ENCODE results near the gene TXLNA.

Gene TXLNA

GRCh38 chr1:32184650-32185049, 5.2 kb downstream of the TXLNA start:
- Histone ChIP-seq H3K9ac (ENCODE audit: low read length) (no peak overlapping the region), H3K9me3 (ENCODE audit: insufficient read depth, low read length) (no peaks in the 10 kb centered on the region), H2AFZ (ENCODE audit: low read depth, low read length, severe bottlenecking) (no peak overlapping the region), H3K36me3 (ENCODE audit: low read length) (peaks cover 24% of the 10 kb centered on the region), H3K4me3 (ENCODE audit: insufficient read depth, low read length, poor library complexity, severe bottlenecking) (no peak overlapping the region), H3F3A (ENCODE audit: insufficient read depth) (peaks cover 7% of the 10 kb centered on the region; the same call in 1 of the 2 replicates), H3K9me2 (replicated peaks; ENCODE audit: insufficient read depth, low read length) (no peaks in the 10 kb centered on the region), H4K20me1 (ENCODE audit: low read depth, low read length) (peaks cover 4% of the 10 kb centered on the region; the same call in 1 of the 2 replicates), H3K79me2 (ENCODE audit: insufficient read depth, low read length) (peaks cover 74% of the 10 kb centered on the region), H3K27me3 (ENCODE audit: low read length) (no peaks in the 10 kb centered on the region), H3K4me2 (ENCODE audit: low read depth, low read length, poor library complexity, severe bottlenecking) (no peak overlapping the region), H3K27ac (ENCODE audit: low read depth, low read length) (no peak overlapping the region)
- no peak for TF ChIP-seq EZH2phosphoT487 (conservative IDR thresholded peaks at IDR 0.05; ENCODE audit: low read length)
- TF ChIP-seq CTCF (IDR thresholded peaks at IDR 0.05; ENCODE audit: insufficient read depth, low read length, poor library complexity, severe bottlenecking), result no peak

GRCh38 chr1:32186077-32186476, 6.6 kb downstream of the TXLNA start:
- no peak overlapping the region for H2AFZ ChIP-seq (ENCODE audit: low read depth, low read length, severe bottlenecking)
- H3K79me2 ChIP-seq (ENCODE audit: insufficient read depth, low read length), result peaks cover 65% of the 10 kb centered on the region
- H3K27me3 ChIP-seq (ENCODE audit: low read length), result no peaks in the 10 kb centered on the region
- H3K4me2 ChIP-seq (ENCODE audit: low read depth, low read length, poor library complexity, severe bottlenecking), result no peak overlapping the region
- no peaks in the 10 kb centered on the region for H3K9me3 ChIP-seq (ENCODE audit: insufficient read depth, low read length)
- peaks cover 4% of the 10 kb centered on the region; the same call in 1 of the 2 replicates for H4K20me1 ChIP-seq (ENCODE audit: low read depth, low read length)
- no peaks in the 10 kb centered on the region for H3K9me2 ChIP-seq (replicated peaks; ENCODE audit: insufficient read depth, low read length)
- H3F3A ChIP-seq (ENCODE audit: insufficient read depth), result 0 out of 2 replicates have a peak, but pooled peaks cover 1% of the 10 kb centered on the region
- H3K27ac ChIP-seq (ENCODE audit: low read depth, low read length), result peak overlapping the region; percentile 11
- H3K36me3 ChIP-seq (ENCODE audit: low read length), result peaks cover 24% of the 10 kb centered on the region
- H3K4me3 ChIP-seq (ENCODE audit: insufficient read depth, low read length, poor library complexity, severe bottlenecking), result no peak overlapping the region
- TF ChIP-seq EZH2phosphoT487 (conservative IDR thresholded peaks at IDR 0.05; ENCODE audit: low read length) (no peak), CTCF (IDR thresholded peaks at IDR 0.05; ENCODE audit: insufficient read depth, low read length, poor library complexity, severe bottlenecking) (no peak)
- H3K9ac ChIP-seq (ENCODE audit: low read length), result no peak overlapping the region

- no peaks in the 10 kb centered on the region for H3K9me3 ChIP-seq (ENCODE audit: insufficient read depth, low read length)
- H3F3A ChIP-seq (ENCODE audit: insufficient read depth), result no peaks in the 10 kb centered on the region
- H3K4me3 ChIP-seq (ENCODE audit: insufficient read depth, low read length, poor library complexity, severe bottlenecking), result no peak overlapping the region
- no peaks in the 10 kb centered on the region for H3K27me3 ChIP-seq (ENCODE audit: low read length)
- peaks cover 61% of the 10 kb centered on the region for H3K79me2 ChIP-seq (ENCODE audit: insufficient read depth, low read length)
- no peak overlapping the region for H2AFZ ChIP-seq (ENCODE audit: low read depth, low read length, severe bottlenecking)
- peak overlapping the region; percentile 11 for H3K27ac ChIP-seq (ENCODE audit: low read depth, low read length)
- H4K20me1 ChIP-seq (ENCODE audit: low read depth, low read length), result peaks cover 4% of the 10 kb centered on the region; the same call in 1 of the 2 replicates
- H3K9me2 ChIP-seq (replicated peaks; ENCODE audit: insufficient read depth, low read length), result no peaks in the 10 kb centered on the region
- peaks cover 27% of the 10 kb centered on the region for H3K36me3 ChIP-seq (ENCODE audit: low read length)
- no peak overlapping the region for H3K4me2 ChIP-seq (ENCODE audit: low read depth, low read length, poor library complexity, severe bottlenecking)
- TF ChIP-seq CTCF (IDR thresholded peaks at IDR 0.05; ENCODE audit: insufficient read depth, low read length, poor library complexity, severe bottlenecking) (no peak), EZH2phosphoT487 (conservative IDR thresholded peaks at IDR 0.05; ENCODE audit: low read length) (no peak)
- H3K9ac ChIP-seq (ENCODE audit: low read length), result no peak overlapping the region
Measured at GRCh38 chr1:32186491-32186890, 7.0 kb downstream of the TXLNA start.
